ENCODE results near the gene ANKRD29.

DNA sequence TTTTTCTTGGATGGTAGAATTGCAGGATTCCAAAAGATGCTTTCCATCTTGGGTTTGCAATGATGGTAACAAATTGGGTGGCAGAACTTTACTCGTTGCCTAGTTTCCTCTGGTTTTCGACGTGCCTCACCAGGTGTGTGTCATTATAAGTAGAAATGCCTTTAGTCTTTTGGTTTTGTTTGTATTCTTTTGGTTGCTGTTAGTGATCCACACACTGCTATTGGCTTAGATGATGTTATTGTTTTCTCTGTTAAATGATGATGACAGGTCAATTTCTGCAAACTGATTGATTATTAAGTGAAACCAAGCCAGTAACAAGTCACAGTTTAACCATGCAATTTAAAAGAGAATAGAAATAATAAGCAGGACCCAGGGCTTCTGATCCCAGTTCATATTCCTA lies 20.4 kb upstream of the ANKRD29 start:
- TF ChIP-seq CTCF (IDR thresholded peaks at IDR 0.05; ENCODE audit: low read length) = no peak
- TF ChIP-seq EZH2 (IDR thresholded peaks at IDR 0.05; ENCODE audit: borderline replicate concordance, low read length) = no peak

Measured in OCI-LY1 (cell line).